Heart left ventricle (tissue), 16 donors: ENCODE data around the gene ALOX15. TPM values are rescaled to one million over a fixed set of nuclear protein-coding genes. Genes with fewer than 3 reads are reported as not detected.

Source experiments
- ATAC-seq, 4 donors: fragments of 200-7000 bp; cut with Tn5 transposase; one replicate each; pipeline ENCODE4 v1.9.1; 2020 to 2022; ENCODE audit warnings: moderate library complexity in 4 of 4, mild to moderate bottlenecking in 3 of 4, moderate number of reproducible peaks in 1 of 4
- DNase-seq, 5 donors: peaks; one replicate each; pipeline ENCODE4 v3.0.0-alpha.2; 2020
- H3K27ac ChIP-seq, 12 donors: fragments of 200-600 bp; sonication (generic) in 4 of 12; one replicate each; pipeline versions ENCODE4 v1.5.0 to v1.8.0; 2016 to 2022; ENCODE audit warnings: mild to moderate bottlenecking in 2 of 12
- H3K27me3 ChIP-seq, 9 donors: fragments of 200-600 bp; sonication (generic) in 2 of 9; one replicate each; pipeline versions ENCODE4 v1.5.1 to v1.8.0; 2016 to 2022; ENCODE audit warnings: mild to moderate bottlenecking in 3 of 9
- H3K36me3 ChIP-seq, 9 donors: fragments of 200-600 bp; sonication (generic) in 2 of 9; one replicate each; pipeline versions ENCODE4 v1.5.0 to v1.8.0; 2018 to 2022; ENCODE audit warnings: mild to moderate bottlenecking in 2 of 9
- H3K4me1 ChIP-seq, 12 donors: fragments of 200-600 bp; sonication (generic) in 4 of 12; one replicate each; pipeline versions ENCODE4 v1.5.0 to v1.8.0; 2016 to 2022; ENCODE audit warnings: mild to moderate bottlenecking in 3 of 12
- H3K4me3 ChIP-seq, 12 donors: fragments of 200-600 bp; sonication (generic) in 4 of 12; one replicate each; pipeline versions ENCODE4 v1.5.0 to v1.8.0; 2017 to 2022; ENCODE audit warnings: mild to moderate bottlenecking in 9 of 12, moderate library complexity in 4 of 12
- H3K9me3 ChIP-seq, 12 donors: fragments of 200-600 bp; sonication (generic) in 4 of 12; one replicate each; pipeline versions ENCODE4 v1.5.0 to v1.8.0; 2016 to 2022; ENCODE audit warnings: mild to moderate bottlenecking in 1 of 12
- CTCF ChIP-seq, 12 donors: fragments of 200-600 bp; sonication (generic) in 4 of 12; IDR thresholded peaks; one replicate each; pipeline versions ENCODE4 v1.5.0 to v1.8.0; 2018 to 2022; ENCODE audit warnings: antibody characterized with exemption in 12 of 12, mild to moderate bottlenecking in 5 of 12
- POLR2A ChIP-seq, 2 donors: fragments of 450-650 bp; IDR thresholded peaks; one replicate each; pipeline ENCODE4 v1.6.1; 2017; ENCODE audit warnings: antibody characterized with exemption in 2 of 2, mild to moderate bottlenecking in 2 of 2, moderate library complexity in 2 of 2
- WGBS, 4 donors: extraction: QIAGEN DNeasy Blood & Tissue Kit in 2 of 4; methylation state at CpG; one replicate each; pipeline versions ENCODE4 v1.1.5 to v1.1.7; 2013 to 2018; 5-methylcytosine and 5-hydroxymethylcytosine counted together
- intact Hi-C, 10 donors: fragments of 100-400 bp; cut with DNase I; formaldehyde crosslinking; loops; one replicate each; pipeline versions ENCODE4 v1.11.1 to v1.14.2; 2022
- polyA plus RNA-seq, 2 donors: library from polyadenylated mRNA; stranded (reverse); fragments of 200-250 nt; gene quantifications; one replicate each; pipeline ENCODE4 v1.2.3, GENCODE V29; 2013
- total RNA-seq, 9 donors: library from RNA; depleted of rRNA in 2 of 9; stranded (reverse); fragments of >200 nt in 2 of 9; fragmentation: NEBNext Ultra II Directional in 3 of 9; extraction: Animal tissue kit (Norgen Biotek cat#: 25700) in 3 of 9; gene quantifications; one replicate each; pipeline versions ENCODE4 v1.1.0 to v1.2.4, GENCODE V29; 2016 to 2023
- donor health status: ischemic (EF 13 %, LVEDD 7.1; RV severe dilation, severe dysfunction).
- donor health status: healthy with polysubstance abuse.
- donor health status: DM: no; HTN: yes; CAD: no.
- donor health status: DM: no; HTN: no; CAD: no.
- donor health status: ischemic (EF 25% LVEDD 6.9; RV normal size, moderate dysfunction).
- donor health status: ischemic (EF 25% LVEDD 5.7; RV mildly dilated, moderate dysfunction).
- donor health status: healthy.
- donor health status: DM: yes; HTN: yes; CAD: no.
- donor health status: ischemic (EF 35%, LVEDD 5.7; RV mildly dilated, moderate dysfunction).
- donor health status: nonischemic (EF 11% LVEDD 7.7; RV severe dilation, severe dysfunction).
- donor health status: DM: yes; HTN: yes; CAD: no.
- donor health status: PGD.
- donor health status: ischemic (EF 29% LVEDD 5.4; RV normal size, mild dysfunction).
- donor health status: nonischemic (EF 23%, LVEDD 6.1; RV moderate dilation, normal function).

ALOX15 gene
- total and polyA plus RNA-seq, 11 donors, result 0.23 to 62.4 (median 0.38) TPM; not detected in 5

DNA sequence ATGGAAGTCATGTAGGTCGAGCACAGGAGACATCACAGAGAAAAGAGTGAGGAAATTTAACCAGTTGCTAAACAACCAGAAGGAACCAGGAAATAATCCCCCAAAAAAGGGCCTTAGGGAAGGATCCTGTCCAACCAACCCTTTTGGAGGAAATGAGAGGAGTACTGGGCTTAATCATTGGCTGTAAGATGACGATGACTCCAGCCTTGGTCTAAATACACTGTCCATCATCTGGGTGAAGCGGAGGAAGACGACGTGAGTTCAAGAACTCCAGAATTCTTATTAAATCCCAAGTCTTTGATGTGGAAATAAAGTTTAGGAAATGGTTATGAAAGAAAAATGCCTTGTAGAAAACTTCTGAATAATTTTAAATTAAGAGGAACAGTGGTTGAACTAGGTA is 11.5 kb upstream of the ALOX15 start:
- no peak for DNase-seq
- TF ChIP-seq POLR2A (IDR thresholded peaks at IDR 0.05) (no peak), CTCF (IDR thresholded peaks at IDR 0.05) (no peak)
- no peak overlapping the region for H3K27ac ChIP-seq
- no peak for ATAC-seq
- H3K4me1 ChIP-seq, result no peaks in the 10 kb centered on the region
- intact Hi-C loops, result no loop called here
- no peaks in the 10 kb centered on the region for H3K9me3 ChIP-seq
- no peaks in the 10 kb centered on the region for H3K36me3 ChIP-seq
- 66 to 78% (median 75%) methylated on average over 5 of the region's 5 CpGs for WGBS, 4 donors
- H3K27me3 ChIP-seq, result peaks cover 0 to 28% (median 0%) of the 10 kb centered on the region in 9 donors
- H3K4me3 ChIP-seq, result no peak overlapping the region

- ATAC-seq, result no peak
- Histone ChIP-seq H3K4me1 (no peaks in the 10 kb centered on the region), H3K9me3 (no peaks in the 10 kb centered on the region), H3K36me3 (no peaks in the 10 kb centered on the region), H3K27me3 (peaks cover 0 to 43% (median 3%) of the 10 kb centered on the region in 9 donors), H3K4me3 (no peak overlapping the region), H3K27ac (no peak overlapping the region)
- no peak for TF ChIP-seq CTCF (IDR thresholded peaks at IDR 0.05)
- TF ChIP-seq POLR2A (IDR thresholded peaks at IDR 0.05), result no peak
- intact Hi-C loops, result no loop called here
- 48 to 68% (median 57%) methylated on average over 2 of the region's 2 CpGs for WGBS, 4 donors
- DNase-seq, result no peak
These were observed 7.3 kb upstream of the ALOX15 start for GRCh38 chr17:4648741-4649140.

DNA sequence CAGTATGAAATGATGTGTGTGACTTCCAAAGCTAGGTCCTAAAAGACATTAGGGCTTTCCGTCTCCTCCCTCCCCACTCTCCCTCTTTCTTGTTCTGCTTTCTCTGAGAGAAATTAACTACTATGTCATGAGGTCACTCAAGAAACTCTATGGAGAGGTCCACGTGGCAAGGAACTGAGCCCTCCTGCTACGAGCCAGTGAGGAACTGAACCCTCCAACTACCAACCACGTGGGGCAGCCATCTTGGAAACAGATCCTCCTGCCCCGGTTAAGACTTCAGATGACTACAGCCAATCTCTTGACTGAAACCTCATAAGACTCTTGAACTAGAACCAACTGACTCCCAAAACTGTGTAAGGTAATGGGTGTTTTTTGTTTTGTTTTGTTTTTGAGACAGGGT is 4.2 kb upstream of the ALOX15 start:
- no peaks in the 10 kb centered on the region for H3K36me3 ChIP-seq
- no peak overlapping the region for H3K27ac ChIP-seq
- H3K9me3 ChIP-seq, result no peaks in the 10 kb centered on the region
- DNase-seq (peak in 1 of 5 donors; percentile 36), ATAC-seq (peak in 1 of 4 donors; percentile 55)
- H3K4me1 ChIP-seq, result peaks cover 0 to 10% (median 3%) of the 10 kb centered on the region in 12 donors
- peaks cover 2 to 61% (median 26%) of the 10 kb centered on the region in 9 donors for H3K27me3 ChIP-seq
- no peak overlapping the region for H3K4me3 ChIP-seq
- TF ChIP-seq POLR2A (IDR thresholded peaks at IDR 0.05) (no peak), CTCF (IDR thresholded peaks at IDR 0.05) (no peak)
- WGBS, 4 donors, result 67 to 78% (median 72%) methylated on average over 5 of the region's 5 CpGs
- intact Hi-C loops, result no loop called here

- Histone ChIP-seq H3K9me3 (no peaks in the 10 kb centered on the region), H3K27me3 (peaks cover 2 to 61% (median 29%) of the 10 kb centered on the region in 9 donors), H3K4me1 (peaks cover 0 to 12% (median 3%) of the 10 kb centered on the region in 12 donors), H3K27ac (no peak overlapping the region), H3K36me3 (no peaks in the 10 kb centered on the region), H3K4me3 (no peak overlapping the region)
- WGBS, 4 donors, result 58 to 78% (median 69%) methylated on average over 4 of the region's 4 CpGs
- ATAC-seq (no peak), DNase-seq (no peak)
- TF ChIP-seq CTCF (IDR thresholded peaks at IDR 0.05), result no peak
- TF ChIP-seq POLR2A (IDR thresholded peaks at IDR 0.05), result no peak
- intact Hi-C loops, result no loop called here
These were observed 2.2 kb upstream of the ALOX15 start for GRCh38 chr17:4643676-4644075.
